LNCAP (cell line): ENCODE results near the gene ZSWIM1.

ENCODE experiments used
- CTCF ChIP-seq: fragments of 450-650 bp; IDR thresholded peaks from 2 replicates; pipeline ENCODE4 v1.5.1; 2017; ENCODE audit warnings: mild to moderate bottlenecking

ZSWIM1 gene

GRCh38 chr20:45899046-45899835 is 18.2 kb downstream of the ZSWIM1 start:
- no peak for TF ChIP-seq CTCF

GRCh38 chr20:45902199-45902701 is 21.2 kb downstream of the ZSWIM1 start:
- no peak for TF ChIP-seq CTCF

GRCh38 chr20:45904583-45905504 is 23.8 kb downstream of the ZSWIM1 start:
- TF ChIP-seq CTCF = no peak

GRCh38 chr20:45905505-45906079 is 24.6 kb downstream of the ZSWIM1 start:
- no peak for TF ChIP-seq CTCF

GRCh38 chr20:45907219-45907948 is 26.4 kb downstream of the ZSWIM1 start:
- no peak for TF ChIP-seq CTCF

GRCh38 chr20:45908084-45908483 is 27.1 kb downstream of the ZSWIM1 start:
- TF ChIP-seq CTCF = no peak

GRCh38 chr20:45909336-45909808 is 28.3 kb downstream of the ZSWIM1 start:
- no peak for TF ChIP-seq CTCF
